ENCODE results near the gene ITGB2.

The ITGB2 gene

DNA sequence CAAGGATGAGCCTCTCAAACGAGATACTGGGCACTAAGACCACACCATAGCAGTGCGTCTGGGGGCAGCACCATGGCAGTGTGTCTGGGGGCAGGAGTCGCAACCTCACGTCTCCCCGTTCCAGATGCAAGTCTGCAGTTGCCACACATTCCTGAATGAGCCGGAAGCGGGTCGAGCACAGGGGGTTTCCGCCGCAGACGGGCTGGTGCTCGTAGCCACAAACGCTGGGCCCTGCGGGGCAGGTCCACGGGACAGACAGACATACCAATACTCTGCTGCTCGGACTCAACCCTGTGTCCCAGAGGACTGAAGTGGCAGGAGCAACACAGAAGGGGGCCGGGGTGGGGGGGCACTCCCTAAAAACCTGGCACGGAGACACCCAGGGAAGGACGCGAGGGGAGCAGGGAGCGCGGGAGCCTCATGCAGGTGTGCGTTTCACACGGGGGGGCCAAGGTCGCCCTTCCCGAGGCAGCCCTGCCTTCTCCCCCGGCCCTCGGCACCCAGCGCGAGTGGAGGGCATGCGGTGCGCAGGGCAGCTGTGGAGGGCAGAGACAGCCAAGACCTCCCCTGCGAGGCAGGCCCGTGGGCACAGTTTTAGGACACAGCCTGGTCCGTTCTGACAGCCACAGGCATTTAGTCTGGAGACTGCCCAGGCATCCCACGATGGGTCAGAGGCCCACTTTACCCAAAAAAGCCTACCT, 71.7 kb downstream of the ITGB2 start:
- DNase-seq (ENCODE audit: low spot score): no peak
- TF ChIP-seq, protein P1, sequence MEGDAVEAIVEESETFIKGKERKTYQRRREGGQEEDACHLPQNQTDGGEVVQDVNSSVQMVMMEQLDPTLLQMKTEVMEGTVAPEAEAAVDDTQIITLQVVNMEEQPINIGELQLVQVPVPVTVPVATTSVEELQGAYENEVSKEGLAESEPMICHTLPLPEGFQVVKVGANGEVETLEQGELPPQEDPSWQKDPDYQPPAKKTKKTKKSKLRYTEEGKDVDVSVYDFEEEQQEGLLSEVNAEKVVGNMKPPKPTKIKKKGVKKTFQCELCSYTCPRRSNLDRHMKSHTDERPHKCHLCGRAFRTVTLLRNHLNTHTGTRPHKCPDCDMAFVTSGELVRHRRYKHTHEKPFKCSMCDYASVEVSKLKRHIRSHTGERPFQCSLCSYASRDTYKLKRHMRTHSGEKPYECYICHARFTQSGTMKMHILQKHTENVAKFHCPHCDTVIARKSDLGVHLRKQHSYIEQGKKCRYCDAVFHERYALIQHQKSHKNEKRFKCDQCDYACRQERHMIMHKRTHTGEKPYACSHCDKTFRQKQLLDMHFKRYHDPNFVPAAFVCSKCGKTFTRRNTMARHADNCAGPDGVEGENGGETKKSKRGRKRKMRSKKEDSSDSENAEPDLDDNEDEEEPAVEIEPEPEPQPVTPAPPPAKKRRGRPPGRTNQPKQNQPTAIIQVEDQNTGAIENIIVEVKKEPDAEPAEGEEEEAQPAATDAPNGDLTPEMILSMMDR (IDR thresholded peaks at IDR 0.05; ENCODE audit: borderline replicate concordance, control extremely low read depth, extremely low read depth, insufficient read depth, missing control alignments): no peak
- in situ Hi-C loops (cut with MboI; ENCODE audit: low sequenced_read_pairs, unreplicated experiment): no loop called here

DNA sequence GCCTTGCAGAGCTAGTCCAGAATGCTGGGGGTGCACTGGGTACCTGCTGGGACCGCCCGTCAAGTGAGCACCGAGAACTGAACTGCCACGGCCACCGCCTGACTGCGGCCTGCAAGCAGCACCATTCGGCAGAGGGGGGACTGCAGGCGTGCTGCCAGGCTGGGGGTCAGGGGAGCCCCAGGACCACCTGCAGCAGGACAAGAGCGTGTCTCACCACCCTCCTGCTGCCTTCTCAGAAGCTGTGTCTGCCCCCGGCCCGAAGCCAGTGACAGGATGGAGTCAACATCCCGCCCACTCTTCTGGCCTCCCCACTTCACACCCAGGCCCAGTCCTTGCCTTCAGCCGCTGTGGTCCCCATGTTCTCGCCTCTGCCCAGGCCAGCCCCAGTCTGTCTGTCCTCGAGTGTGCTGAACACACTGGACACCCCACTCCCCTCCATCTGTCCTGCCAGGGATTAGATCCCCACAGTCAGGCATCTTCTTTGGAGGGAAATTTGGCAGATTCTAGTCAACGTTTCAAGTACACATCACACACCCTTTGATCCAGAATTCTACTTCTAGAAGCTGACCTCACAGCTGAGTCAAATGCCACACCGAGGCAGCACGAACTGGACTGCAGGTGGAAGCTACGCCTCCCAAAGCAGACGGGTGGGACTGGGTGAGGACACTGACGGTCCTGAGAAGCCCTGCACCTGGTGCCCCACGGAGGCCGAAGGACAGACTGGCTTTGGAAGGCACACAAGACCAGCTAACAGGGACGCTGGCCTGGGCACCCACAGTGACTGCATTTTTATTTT, 73.2 kb downstream of the ITGB2 start:
- in situ Hi-C loops (cut with MboI; ENCODE audit: low sequenced_read_pairs, unreplicated experiment): no loop called here
- peak; percentile 36 for DNase-seq (ENCODE audit: low spot score)
- TF ChIP-seq, protein P1 (IDR thresholded peaks at IDR 0.05; ENCODE audit: borderline replicate concordance, control extremely low read depth, extremely low read depth, insufficient read depth, missing control alignments): no peak

DNA sequence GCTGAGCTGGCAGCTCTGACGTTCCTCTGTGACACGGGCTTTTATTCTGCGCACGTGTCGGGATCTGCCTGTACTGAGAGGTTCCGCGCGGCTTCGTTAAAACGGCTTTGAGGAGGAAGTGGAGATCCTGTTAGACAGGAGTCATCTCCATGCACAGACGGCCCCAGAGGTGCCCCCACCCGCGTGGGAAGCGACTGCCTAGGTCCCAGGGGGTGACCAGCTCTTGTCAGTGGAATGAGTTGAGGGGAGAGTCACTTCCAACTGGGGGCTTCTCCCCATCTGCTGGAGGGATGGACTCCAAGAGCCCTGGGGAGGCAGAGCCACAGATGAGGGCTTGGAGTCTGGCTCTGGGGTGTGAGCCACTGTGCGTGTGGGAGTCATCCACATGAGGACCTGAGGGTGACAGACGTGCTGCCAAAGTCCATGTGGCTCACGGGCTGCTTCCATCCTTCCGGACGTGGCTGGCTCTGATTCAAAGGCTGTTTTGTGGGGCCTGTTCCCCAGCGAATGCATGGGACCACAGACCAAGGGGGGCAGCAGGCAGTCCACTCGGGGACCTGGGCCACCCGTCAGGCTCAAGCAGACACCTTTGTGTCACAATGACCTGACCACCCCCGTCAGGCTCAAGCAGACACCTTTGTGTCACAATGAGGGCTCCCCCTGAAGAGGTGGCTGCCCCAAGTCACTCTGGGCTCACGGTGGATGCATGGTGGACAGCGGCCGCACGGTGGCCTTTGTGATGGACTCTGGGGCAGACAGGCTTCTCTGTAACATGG, 74.0 kb downstream of the ITGB2 start:
- TF ChIP-seq, protein P1 (IDR thresholded peaks at IDR 0.05; ENCODE audit: borderline replicate concordance, control extremely low read depth, extremely low read depth, insufficient read depth, missing control alignments): no peak
- peak; percentile 62 for DNase-seq (ENCODE audit: low spot score)
- in situ Hi-C loops (cut with MboI; ENCODE audit: low sequenced_read_pairs, unreplicated experiment): no loop called here

DNA sequence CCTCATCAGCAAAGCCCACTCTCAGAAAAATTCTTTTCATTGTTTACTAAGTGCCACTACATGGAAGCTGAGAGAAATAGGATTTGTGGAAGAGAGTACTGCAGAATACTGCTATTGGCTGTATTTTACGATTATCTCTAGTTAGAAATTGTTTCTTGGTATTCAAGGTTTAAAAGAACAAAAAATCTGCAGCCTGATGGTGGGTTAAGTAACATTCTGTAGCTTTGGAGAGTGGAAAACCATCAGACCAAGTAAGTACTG, 74.5 kb downstream of the ITGB2 start:
- no peak for DNase-seq (ENCODE audit: low spot score)
- in situ Hi-C loops (cut with MboI; ENCODE audit: low sequenced_read_pairs, unreplicated experiment): no loop called here
- TF ChIP-seq, protein P1 (IDR thresholded peaks at IDR 0.05; ENCODE audit: borderline replicate concordance, control extremely low read depth, extremely low read depth, insufficient read depth, missing control alignments): no peak

DNA sequence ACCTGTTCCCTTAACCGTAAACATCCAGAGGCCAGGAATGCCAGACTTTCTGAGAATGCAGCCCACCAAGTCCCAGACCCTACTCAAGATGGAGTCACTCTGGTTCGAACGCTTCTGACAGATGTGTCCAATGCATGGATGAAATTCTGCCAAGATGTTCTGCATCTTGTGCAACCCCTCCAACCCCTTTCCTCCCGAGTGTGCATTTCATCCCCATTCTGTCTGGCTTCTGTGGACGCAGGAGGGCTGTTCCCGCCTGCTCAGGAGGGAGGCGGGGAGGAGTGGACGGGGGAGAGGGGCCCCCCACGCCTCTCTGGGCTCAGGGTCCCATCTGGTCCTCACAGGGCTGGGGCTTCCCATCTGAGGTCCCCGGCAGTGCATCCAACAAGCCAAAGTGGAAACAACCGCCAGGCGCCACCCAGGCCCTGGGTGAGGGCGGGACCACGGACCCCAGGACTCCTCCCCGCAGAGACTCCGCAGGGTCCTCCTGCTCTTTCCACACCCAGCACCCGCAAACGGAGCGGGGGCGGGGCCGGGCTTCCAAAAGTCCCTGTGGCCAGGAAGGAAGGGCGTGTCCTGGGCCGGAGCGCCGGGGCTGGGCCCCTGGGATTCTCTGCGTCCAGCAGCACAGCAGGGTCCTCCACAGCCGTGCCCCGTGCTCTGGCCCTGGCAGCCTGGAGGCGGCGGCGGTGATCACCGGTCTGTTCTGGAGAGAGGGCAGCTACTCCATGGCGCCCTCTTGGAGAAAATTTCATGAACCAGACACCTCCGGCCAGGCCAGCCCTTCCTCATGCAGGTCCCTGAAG, 75.1 kb downstream of the ITGB2 start:
- TF ChIP-seq, protein P1 (IDR thresholded peaks at IDR 0.05; ENCODE audit: borderline replicate concordance, control extremely low read depth, extremely low read depth, insufficient read depth, missing control alignments): peak; percentile 36
- peak; percentile 87 for DNase-seq (ENCODE audit: low spot score)
- in situ Hi-C loops (cut with MboI; ENCODE audit: low sequenced_read_pairs, unreplicated experiment): no loop called here

DNA sequence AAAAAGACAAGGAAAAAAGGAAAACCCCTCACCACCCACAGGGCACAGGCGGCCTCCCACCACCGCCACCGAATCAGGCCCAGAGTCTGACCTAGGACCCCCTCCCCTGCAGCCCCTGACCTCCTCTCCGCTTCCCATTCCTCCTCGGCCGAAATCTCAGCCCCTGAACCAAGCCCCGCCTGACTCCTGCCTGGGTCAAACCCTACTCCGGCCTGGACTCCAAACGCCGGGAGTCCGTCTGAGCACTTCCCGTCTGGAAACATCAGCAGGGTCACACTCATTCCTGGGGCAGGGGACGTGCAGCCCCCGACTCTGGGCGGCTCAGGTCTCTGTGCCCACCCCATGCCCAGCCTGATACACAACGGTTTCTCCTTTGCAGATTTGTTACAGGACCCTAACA, 76.4 kb downstream of the ITGB2 start:
- in situ Hi-C loops (cut with MboI; ENCODE audit: low sequenced_read_pairs, unreplicated experiment): no loop called here
- DNase-seq (ENCODE audit: low spot score): no peak
- TF ChIP-seq, protein P1 (IDR thresholded peaks at IDR 0.05; ENCODE audit: borderline replicate concordance, control extremely low read depth, extremely low read depth, insufficient read depth, missing control alignments): no peak
